H9 (cell line): Measurements from ENCODE around the gene CLUH. TPM values are rescaled to one million over a fixed set of nuclear protein-coding genes. Genes with fewer than 3 reads are reported as not detected.

Experiments
- DNase-seq: peaks from one replicate; pipeline ENCODE4 v3.0.0-alpha.2; 2017
- H2AFZ ChIP-seq: one replicate; pipeline ENCODE4 v1.6.1; 2013; ENCODE audit warnings: mild to moderate bottlenecking, low read length, control low read depth, moderate library complexity
- H2AK5ac ChIP-seq: 2 replicates; pipeline ENCODE4 v1.6.1; 2013; ENCODE audit warnings: low read length, control low read depth, mixed read lengths; ENCODE audit not compliant: insufficient read length
- H2BK120ac ChIP-seq: one replicate; pipeline ENCODE4 v1.6.1; 2013; ENCODE audit warnings: low read depth, mild to moderate bottlenecking, low read length, control low read depth, inconsistent platforms; ENCODE audit not compliant: poor library complexity, severe bottlenecking
- H2BK12ac ChIP-seq: 2 replicates; pipeline ENCODE4 v1.6.1; 2013; ENCODE audit warnings: low read length, control low read depth, mixed read lengths, low read depth; ENCODE audit not compliant: insufficient read length
- H2BK15ac ChIP-seq: 2 replicates; pipeline ENCODE4 v1.6.1; 2013; ENCODE audit warnings: low read depth, low read length, control low read depth
- H2BK20ac ChIP-seq: one replicate; pipeline ENCODE4 v1.6.1; 2013; ENCODE audit warnings: low read depth, mild to moderate bottlenecking, low read length, control low read depth, inconsistent platforms; ENCODE audit not compliant: poor library complexity, severe bottlenecking
- H2BK5ac ChIP-seq: 2 replicates; pipeline ENCODE4 v1.6.1; 2013; ENCODE audit warnings: low read length, control low read depth, mixed read lengths; ENCODE audit not compliant: insufficient read length
- H3K14ac ChIP-seq: 2 replicates; pipeline ENCODE4 v1.6.1; 2013; ENCODE audit warnings: low read length, control low read depth; ENCODE audit not compliant: insufficient read depth
- H3K18ac ChIP-seq: 2 replicates; pipeline ENCODE4 v1.6.1; 2013; ENCODE audit warnings: low read depth, mild to moderate bottlenecking, mixed read lengths, low read length, control low read depth; ENCODE audit not compliant: insufficient read length
- H3K23ac ChIP-seq: 2 replicates; pipeline ENCODE4 v1.6.1; 2013; ENCODE audit warnings: low read length, control low read depth, mixed read lengths, low read depth; ENCODE audit not compliant: insufficient read length
- H3K23me2 ChIP-seq: 2 replicates; pipeline ENCODE4 v1.6.1; 2013; ENCODE audit warnings: low read depth, mild to moderate bottlenecking, mixed read lengths, low read length, control low read depth; ENCODE audit not compliant: insufficient read length, poor library complexity, severe bottlenecking
- H3K27ac ChIP-seq: 2 replicates; pipeline ENCODE4 v1.5.1; 2013; ENCODE audit warnings: low read length, control low read depth, mixed read lengths, low read depth; ENCODE audit not compliant: insufficient read length
- H3K27me3 ChIP-seq: 2 replicates; pipeline ENCODE4 v1.6.1; 2013; ENCODE audit warnings: low read length, control low read depth, inconsistent platforms; ENCODE audit not compliant: insufficient read depth
- H3K4ac ChIP-seq: 2 replicates; pipeline ENCODE4 v1.6.1; 2013; ENCODE audit warnings: low read depth, mild to moderate bottlenecking, control low read depth, inconsistent platforms, low read length, moderate library complexity
- H3K4me1 ChIP-seq: 2 replicates; pipeline ENCODE4 v1.6.1; 2013; ENCODE audit warnings: low read length, control low read depth, inconsistent platforms; ENCODE audit not compliant: insufficient read depth
- H3K4me2 ChIP-seq: 2 replicates; pipeline ENCODE4 v1.6.1; 2013; ENCODE audit warnings: low read length, control low read depth, mixed read lengths; ENCODE audit not compliant: insufficient read length, insufficient read depth
- H3K56ac ChIP-seq: 2 replicates; pipeline ENCODE4 v1.6.1; 2013; ENCODE audit warnings: low read depth, mild to moderate bottlenecking, mixed read lengths, low read length, control low read depth; ENCODE audit not compliant: insufficient read length
- H3K79me1 ChIP-seq: 2 replicates; pipeline ENCODE4 v1.6.1; 2013; ENCODE audit warnings: low read depth, mild to moderate bottlenecking, moderate library complexity, low read length, control low read depth, inconsistent platforms; ENCODE audit not compliant: insufficient read depth, poor library complexity, severe bottlenecking
- H3K79me2 ChIP-seq: 2 replicates; pipeline ENCODE4 v1.6.1; 2013; ENCODE audit warnings: low read length, control low read depth, inconsistent platforms; ENCODE audit not compliant: insufficient read depth
- H3K9ac ChIP-seq: 2 replicates; pipeline ENCODE4 v1.6.1; 2013; ENCODE audit warnings: low read length, control low read depth, mixed read lengths; ENCODE audit not compliant: insufficient read length; ENCODE audit errors: extremely low read depth
- H3K9me3 ChIP-seq: one replicate; pipeline ENCODE4 v1.6.1; 2013; ENCODE audit warnings: low read depth, low read length, inconsistent platforms; ENCODE audit not compliant: control insufficient read depth
- H3T11ph ChIP-seq: one replicate; pipeline ENCODE4 v1.6.1; 2013; ENCODE audit warnings: mild to moderate bottlenecking, low read length, control low read depth, inconsistent platforms
- H4K20me1 ChIP-seq: one replicate; pipeline ENCODE4 v1.6.1; 2013; ENCODE audit not compliant: control insufficient read depth, insufficient read length, insufficient read depth
- H4K5ac ChIP-seq: 2 replicates; pipeline ENCODE4 v1.6.1; 2013; ENCODE audit warnings: low read depth, mild to moderate bottlenecking, mixed read lengths, low read length, control low read depth; ENCODE audit not compliant: insufficient read length
- H4K8ac ChIP-seq: replicated peaks from 2 replicates; pipeline ENCODE4 v1.6.1; 2013; ENCODE audit warnings: low read length, control low read depth, mixed read lengths, low read depth; ENCODE audit not compliant: insufficient read length
- H4K91ac ChIP-seq: 2 replicates; pipeline ENCODE4 v1.6.1; 2013; ENCODE audit warnings: low read depth, mild to moderate bottlenecking, moderate library complexity, mixed read lengths, low read length, control low read depth; ENCODE audit not compliant: insufficient read length
- H3K27ac Mint-ChIP-seq, 3 experiments: 2 replicates in 2 of 3; 3 replicates in 1 of 3; pipeline ENCODE4 v1.8.0; 2020 to 2021; ENCODE audit warnings: mixed read lengths in 3 of 3, mild to moderate bottlenecking in 1 of 3, moderate library complexity in 1 of 3
- H3K27me3 Mint-ChIP-seq: 2 replicates; pipeline ENCODE4 v1.8.0; 2021; ENCODE audit warnings: low read depth, mild to moderate bottlenecking, moderate library complexity, mixed read lengths
- H3K36me3 Mint-ChIP-seq, 3 experiments: 2 replicates in 2 of 3; 3 replicates in 1 of 3; pipeline ENCODE4 v1.8.0; 2020 to 2021; ENCODE audit warnings: low read depth in 3 of 3, mixed read lengths in 3 of 3; ENCODE audit not compliant: insufficient read depth in 1 of 3
- H3K4me1 Mint-ChIP-seq, 2 experiments: 2 replicates each; pipeline ENCODE4 v1.8.0; 2020; ENCODE audit warnings: mixed read lengths in 2 of 2
- H3K4me3 Mint-ChIP-seq, 2 experiments: 2 replicates in 1 of 2; 3 replicates in 1 of 2; pipeline ENCODE4 v1.8.0; 2020 to 2021; ENCODE audit warnings: mild to moderate bottlenecking in 2 of 2, mixed read lengths in 2 of 2, moderate library complexity in 1 of 2
- H3K9me3 Mint-ChIP-seq, 2 experiments: 2 replicates in 1 of 2; 3 replicates in 1 of 2; pipeline ENCODE4 v1.8.0; 2020; ENCODE audit warnings: mild to moderate bottlenecking in 2 of 2, mixed read lengths in 2 of 2, moderate library complexity in 1 of 2
- CTCF ChIP-seq: fragments of 200-600 bp; sonication (generic); conservative IDR thresholded peaks from 3 replicates; pipeline ENCODE4 v1.8.0; 2021; ENCODE audit warnings: antibody characterized with exemption, mild to moderate bottlenecking
- WGBS: extraction: QIAGEN DNeasy Blood & Tissue Kit; methylation state at CpG from one replicate; pipeline ENCODE4 v1.1.7; 2013; ENCODE audit warnings: missing lambda C conversion rate, low lambda C conversion rate, mixed read lengths; ENCODE audit not compliant: insufficient read length; ENCODE audit errors: extremely low coverage; 5-methylcytosine and 5-hydroxymethylcytosine counted together
- long read RNA-seq: library from polyadenylated mRNA; unstranded; transcript quantifications from one replicate; pipeline ENCODE4 v2.0.0, GENCODE V29; 2020
- total RNA-seq: library from RNA; stranded (reverse); gene quantifications from 2 replicates; pipeline ENCODE4 v1.2.1, GENCODE V29; 2021

CLUH gene
- total RNA-seq, result 91.3 and 97.0 TPM in 2 replicates
- long read RNA-seq, full-length matches to known transcripts, result 2 of 43 reads
- long read RNA-seq, partial matches to known transcripts, result 36 of 43 reads
- long read RNA-seq, other reads (novel, unspliced or antisense), result 5 of 43 reads

- H3K14ac ChIP-seq, result peak within 1 kb of the TSS; percentile 77
- no peak within 1 kb of the TSS for H2BK20ac ChIP-seq
- peaks cover 4% of the 10 kb centered on the region; the same call in 1 of the 2 replicates for H3K4me1 ChIP-seq
- H3K79me1 ChIP-seq, result no peaks in the 10 kb centered on the region
- H4K20me1 ChIP-seq, result no peaks in the 10 kb centered on the region
- H2BK15ac ChIP-seq, result no peak within 1 kb of the TSS; the same call in 1 of the 2 replicates
- peaks cover 17% of the 10 kb centered on the region; the same call in 1 of the 2 replicates for H3K79me2 ChIP-seq
- Mint-ChIP-seq H3K27ac (peak within 1 kb of the TSS in 2 of 3 experiments; percentile 67 to 69; a peak in 3 of 7 replicates), H3K4me1 (peaks cover 34 to 47% of the 10 kb centered on the region in 2 experiments), H3K4me3 (peak within 1 kb of the TSS; percentile 80 to 85), H3K36me3 (peaks cover 0 to 2% (median 0%) of the 10 kb centered on the region in 3 experiments; a peak in 1 of 7 replicates), H3K27me3 (peaks cover 16% of the 10 kb centered on the region), H3K9me3 (no peaks in the 10 kb centered on the region; a peak in 1 of 5 replicates)
- no peak within 1 kb of the TSS for H3K27ac ChIP-seq
- no peak within 1 kb of the TSS for H3T11ph ChIP-seq
- no peak within 1 kb of the TSS for H4K8ac ChIP-seq
- H2BK120ac ChIP-seq, result no peak within 1 kb of the TSS
- H2BK5ac ChIP-seq, result no peak within 1 kb of the TSS
- no peak for TF ChIP-seq CTCF
- H3K27me3 ChIP-seq, result no peaks in the 10 kb centered on the region; the same call in 1 of the 2 replicates
- WGBS, result no CpG with 5 or more reads among the region's 76 CpGs
- peaks cover 13% of the 10 kb centered on the region for H3K23me2 ChIP-seq
- no peak within 1 kb of the TSS for H4K91ac ChIP-seq
- H3K9ac ChIP-seq, result peak within 1 kb of the TSS; percentile 28
- peak within 1 kb of the TSS; percentile 61 for H3K4me2 ChIP-seq
- H4K5ac ChIP-seq, result no peak within 1 kb of the TSS
- H3K9me3 ChIP-seq, result no peaks in the 10 kb centered on the region
- no peak within 1 kb of the TSS for H3K56ac ChIP-seq
- H3K18ac ChIP-seq, result peak within 1 kb of the TSS; percentile 6
- no peak within 1 kb of the TSS for H2AK5ac ChIP-seq
- peak; percentile 82 for DNase-seq
- H3K23ac ChIP-seq, result no peak within 1 kb of the TSS
- no peak within 1 kb of the TSS for H2AFZ ChIP-seq
- no peak within 1 kb of the TSS for H2BK12ac ChIP-seq
- H3K4ac ChIP-seq, result no peak within 1 kb of the TSS
Measured at GRCh38 chr17:2711608-2712299, at the start of gene CLUH. Gene CLUH, minus strand, starts transcription at chr17:2711764. Its CDS starts 103 bp downstream, at chr17:2711661.
